GM18873 (cell line): ENCODE data around the gene LUM.

Experiments used
- ATAC-seq: cut with Tn5 transposase; IDR thresholded peaks from one replicate; pipeline ENCODE4 v1.9.1; 2021; ENCODE audit warnings: mild to moderate bottlenecking, moderate library complexity, moderate number of reproducible peaks; ENCODE audit not compliant: unreplicated experiment, low FRiP score

Gene LUM

GRCh38 chr12:91111366-91112325 is at the start of gene LUM:
Gene LUM, minus strand, starts transcription at chr12:91111494. Its CDS starts 2,515 bp downstream, at chr12:91108979.
- no peak for ATAC-seq

GRCh38 chr12:91161009-91161408 is 49.7 kb upstream of the LUM start:
- no peak for ATAC-seq

- ATAC-seq = no peak
These were observed 44.7 kb upstream of the LUM start for GRCh38 chr12:91155990-91156389.

- ATAC-seq = no peak
These were observed 42.8 kb upstream of the LUM start for GRCh38 chr12:91154131-91154530.

GRCh38 chr12:91144053-91144452 is 32.8 kb upstream of the LUM start:
- ATAC-seq = no peak

GRCh38 chr12:91143206-91143605 is 31.9 kb upstream of the LUM start:
- no peak for ATAC-seq

GRCh38 chr12:91142221-91142631 is 30.9 kb upstream of the LUM start:
- no peak for ATAC-seq

GRCh38 chr12:91140026-91140931 is 29.0 kb upstream of the LUM start:
- ATAC-seq = no peak

- no peak for ATAC-seq
These were observed 28.0 kb upstream of the LUM start for GRCh38 chr12:91139286-91139685.

GRCh38 chr12:91138337-91138920 is 27.1 kb upstream of the LUM start:
- ATAC-seq = no peak

GRCh38 chr12:91133871-91134270 is 22.6 kb upstream of the LUM start:
- no peak for ATAC-seq

GRCh38 chr12:91129662-91130362 is 18.5 kb upstream of the LUM start:
- ATAC-seq = no peak

GRCh38 chr12:91127751-91128150 is 16.5 kb upstream of the LUM start:
- ATAC-seq = no peak

GRCh38 chr12:91127306-91127705 is 16.0 kb upstream of the LUM start:
- ATAC-seq = no peak

- no peak for ATAC-seq
These were observed 15.2 kb upstream of the LUM start for GRCh38 chr12:91126516-91126915.

GRCh38 chr12:91123236-91123916 is 12.1 kb upstream of the LUM start:
- ATAC-seq = no peak

- no peak for ATAC-seq
These were observed 9.5 kb upstream of the LUM start for GRCh38 chr12:91120781-91121180.

- ATAC-seq = no peak
These were observed 7.8 kb upstream of the LUM start for GRCh38 chr12:91119089-91119488.

GRCh38 chr12:91113621-91114020 is 2.3 kb upstream of the LUM start:
- ATAC-seq = no peak
